A172 (cell line): ENCODE measurements around the gene TRPM5. TPM values are rescaled to one million over a fixed set of nuclear protein-coding genes. Genes with fewer than 3 reads are reported as not detected.

Experiments
- DNase-seq: peaks from one replicate; pipeline ENCODE4 v3.0.0-alpha.2; 2015; ENCODE audit warnings: low spot score
- total RNA-seq: library from RNA; depleted of rRNA; stranded (reverse); fragments of >200 nt; shearing (Covaris generic); gene quantifications from 2 replicates; pipeline ENCODE4 v1.2.3, GENCODE V29; 2014

Gene TRPM5
- total RNA-seq, 1 experiment from 2014 or later, result not detected

DNA sequence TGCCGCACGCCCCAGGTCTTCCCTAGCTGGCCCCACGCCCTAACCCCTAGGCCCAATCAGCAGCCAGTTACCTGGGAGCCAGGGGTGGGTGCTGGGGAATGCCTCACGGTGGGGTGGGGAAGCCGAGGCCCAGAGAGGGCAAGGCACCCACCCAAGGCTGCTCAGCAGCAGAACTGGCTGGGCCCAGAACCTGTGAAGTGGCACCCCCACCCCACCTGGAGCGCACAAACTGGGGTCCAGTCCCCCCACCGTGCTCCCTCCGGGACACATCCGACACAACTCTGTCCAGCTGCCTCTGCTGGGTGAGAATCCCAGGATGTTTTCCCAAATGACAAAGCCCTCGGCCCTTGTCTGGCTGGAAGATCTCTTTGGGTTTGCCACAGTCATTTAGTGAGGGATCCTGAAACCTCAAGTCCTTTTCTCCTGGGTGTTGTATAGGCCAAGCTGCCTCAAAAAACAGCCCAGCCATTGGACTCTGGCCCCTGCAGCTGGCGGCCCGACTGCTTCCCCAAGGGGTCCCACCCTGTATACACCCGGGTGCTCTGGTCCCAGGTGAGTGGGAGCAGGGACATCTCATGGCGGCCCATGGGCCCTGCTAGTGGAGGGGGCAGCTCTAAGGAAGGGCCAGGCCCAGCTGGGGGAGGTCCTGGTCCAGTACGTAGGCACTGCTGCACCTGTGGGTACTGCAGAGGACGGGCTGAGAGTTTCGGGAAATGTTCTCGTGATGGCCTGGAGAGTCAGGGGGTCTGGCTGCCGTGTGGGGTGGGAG lies 22.9 kb downstream of the TRPM5 start:
- DNase-seq, result no peak

DNA sequence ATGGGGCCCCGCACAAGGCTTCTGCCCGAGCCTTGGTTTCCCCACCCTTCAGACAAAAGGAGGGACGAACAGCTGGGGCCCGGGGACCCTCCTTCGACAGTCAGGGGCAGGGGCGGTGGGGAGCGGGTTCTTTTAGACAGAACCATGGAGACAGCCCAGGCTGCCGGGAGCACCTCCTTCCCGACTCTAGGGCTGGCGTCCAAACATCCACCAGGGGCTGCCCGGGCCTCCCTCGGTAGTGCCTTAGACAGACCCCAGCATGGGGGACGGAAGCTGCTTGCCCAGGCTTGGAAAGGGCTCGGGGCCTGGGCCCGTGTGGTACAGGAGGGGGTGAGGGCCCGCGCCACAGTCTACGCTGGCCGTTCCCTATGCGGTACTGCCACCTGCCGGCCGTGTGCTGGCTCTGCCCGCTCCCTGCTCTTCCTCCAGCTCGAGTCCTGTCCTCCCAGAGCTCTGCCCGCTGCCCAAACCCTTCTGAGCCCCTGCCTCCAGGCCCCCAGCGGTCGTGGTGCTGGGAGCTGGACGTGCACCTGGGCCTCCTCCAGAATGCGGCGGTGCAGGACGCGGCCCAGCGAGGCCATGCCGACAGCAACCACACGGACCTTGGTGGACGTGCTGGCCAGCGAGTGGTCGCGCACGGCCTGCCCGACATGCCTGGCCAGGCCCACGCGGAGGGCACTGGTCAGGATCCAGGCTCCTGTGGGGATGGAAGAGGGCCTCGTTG lies 23.6 kb downstream of the TRPM5 start:
- DNase-seq, result peak; percentile 77

DNA sequence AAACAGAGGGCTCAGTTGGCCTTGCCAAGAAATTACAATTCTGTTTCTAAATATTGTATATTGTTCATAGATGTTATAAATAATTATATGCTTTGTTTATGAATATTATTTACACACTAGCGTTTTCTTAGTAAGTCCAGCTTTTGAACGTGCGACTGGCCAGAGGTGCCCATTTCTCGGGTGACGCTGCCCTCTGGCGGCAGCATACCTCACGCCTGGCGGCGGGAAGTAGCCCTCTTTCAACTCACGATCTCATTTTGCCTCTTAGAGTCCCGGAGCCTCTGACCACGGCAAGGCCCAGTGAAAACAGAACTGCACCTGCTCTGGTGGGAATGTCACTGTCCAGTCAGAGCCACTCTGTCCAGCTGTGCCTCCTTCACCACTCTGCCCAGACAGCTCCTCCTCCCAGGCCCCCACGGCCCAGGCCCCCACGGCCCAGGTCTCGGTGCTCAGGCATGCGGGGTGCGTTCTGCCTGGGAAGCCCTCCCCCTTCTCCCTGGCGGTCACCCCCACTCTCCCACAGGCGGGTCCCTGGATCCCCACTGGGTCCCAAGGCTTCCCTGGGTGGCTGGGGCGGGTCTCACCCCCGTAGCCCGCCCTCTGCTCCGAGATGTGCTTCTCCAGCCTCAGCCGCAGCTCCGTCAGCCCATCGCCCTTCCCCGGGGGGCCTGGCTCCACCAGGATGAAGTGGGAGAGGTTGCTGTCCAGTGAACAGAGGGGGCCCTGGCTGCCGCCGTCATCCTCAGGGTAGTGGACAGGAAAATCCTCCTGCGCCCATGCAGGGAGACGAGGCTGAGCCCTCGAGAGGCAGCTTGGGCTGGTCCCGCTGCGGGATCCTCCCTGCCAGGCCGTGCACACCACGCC lies 24.4 kb downstream of the TRPM5 start:
- DNase-seq, result peak; percentile 75

DNA sequence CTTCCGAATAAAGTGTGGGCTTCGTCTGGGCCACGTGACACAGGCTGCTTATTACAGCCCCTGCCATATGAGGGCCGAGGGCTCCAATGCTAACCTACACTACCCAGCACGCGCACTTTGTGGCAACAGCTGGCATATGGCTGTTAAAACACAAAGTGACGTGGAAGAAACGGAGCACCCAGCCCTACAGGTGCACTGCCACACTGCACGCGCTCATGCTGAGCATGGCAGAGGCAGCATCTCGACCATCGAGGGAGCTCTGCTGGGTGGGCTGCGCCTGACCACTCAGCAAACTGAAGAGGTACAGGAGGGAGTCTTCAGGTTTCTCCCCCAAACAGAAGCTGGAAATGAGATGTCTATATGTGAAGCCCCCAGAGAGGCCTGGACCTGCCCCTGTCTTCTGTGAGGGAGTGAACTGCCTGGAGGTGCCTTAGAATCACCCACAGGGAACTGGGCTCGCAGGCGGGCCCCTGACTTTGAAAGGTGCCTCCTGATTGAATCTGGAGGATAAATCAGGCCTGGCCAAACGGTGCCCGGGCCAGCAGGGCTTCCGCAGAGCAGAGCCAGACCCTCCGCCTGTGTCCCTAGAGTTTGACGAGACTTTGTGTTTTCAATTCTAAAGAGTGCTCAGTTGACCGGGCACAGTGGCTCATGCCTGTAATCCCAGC lies 25.5 kb downstream of the TRPM5 start:
- no peak for DNase-seq

DNA sequence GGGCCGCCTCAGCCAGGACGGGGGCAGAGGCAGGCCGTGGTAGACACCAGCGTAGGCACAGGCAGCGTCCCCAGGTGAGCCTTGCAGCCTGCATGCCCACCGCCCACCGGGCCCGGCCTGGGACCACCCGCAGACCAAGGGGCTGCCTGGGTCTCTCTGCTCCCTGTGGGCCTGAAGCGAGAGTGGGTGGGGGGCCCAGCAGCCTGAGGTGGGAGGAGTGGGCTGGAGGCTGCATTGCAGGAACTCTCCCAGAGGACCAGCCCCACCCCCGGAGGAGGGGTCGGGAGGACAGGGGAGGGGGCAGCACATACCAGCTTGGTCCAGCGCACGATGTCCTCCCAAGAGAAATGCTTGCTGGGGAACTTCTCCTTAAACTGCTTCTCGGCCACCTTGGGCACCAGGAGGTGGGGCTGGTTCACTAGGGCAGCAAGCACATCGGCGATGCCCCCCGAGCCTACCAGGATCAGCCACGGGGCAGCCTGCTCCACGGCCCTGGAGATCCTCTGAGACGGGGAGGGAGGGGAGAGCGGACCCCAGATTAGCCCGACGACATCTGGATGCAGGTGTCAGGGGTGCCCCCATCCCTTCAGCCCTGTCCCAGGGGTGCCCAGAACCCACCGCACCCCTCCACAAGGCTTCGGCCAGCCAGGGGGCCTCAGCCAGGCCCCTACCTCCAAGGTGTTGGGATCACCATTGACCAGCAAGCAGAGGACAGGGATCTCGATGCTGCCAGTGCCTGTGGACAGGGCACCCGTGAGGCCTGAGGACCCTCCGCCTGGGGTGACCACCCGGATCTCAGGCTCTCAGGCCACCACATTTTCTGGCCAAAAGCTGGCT lies 26.2 kb downstream of the TRPM5 start:
- DNase-seq, result no peak

DNA sequence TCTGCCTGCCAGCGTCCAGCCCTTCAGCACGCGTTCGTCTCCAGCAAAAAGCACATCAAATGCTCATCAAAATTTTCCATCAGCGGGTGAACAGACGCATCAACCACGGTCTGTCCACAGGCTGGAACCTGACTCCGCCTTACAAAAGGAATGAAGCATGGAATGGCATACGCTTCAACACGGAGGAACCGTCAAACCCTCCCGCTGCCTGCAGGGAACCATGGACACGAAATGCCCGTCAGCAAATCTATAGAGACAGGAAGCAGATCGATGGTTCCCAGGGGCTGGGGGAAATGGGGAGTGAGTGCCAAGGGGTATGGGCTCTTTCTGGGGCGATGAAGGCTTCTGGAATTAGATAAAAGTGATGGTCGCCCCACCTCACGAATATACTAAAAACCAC lies 27.5 kb downstream of the TRPM5 start:
- DNase-seq, result no peak

DNA sequence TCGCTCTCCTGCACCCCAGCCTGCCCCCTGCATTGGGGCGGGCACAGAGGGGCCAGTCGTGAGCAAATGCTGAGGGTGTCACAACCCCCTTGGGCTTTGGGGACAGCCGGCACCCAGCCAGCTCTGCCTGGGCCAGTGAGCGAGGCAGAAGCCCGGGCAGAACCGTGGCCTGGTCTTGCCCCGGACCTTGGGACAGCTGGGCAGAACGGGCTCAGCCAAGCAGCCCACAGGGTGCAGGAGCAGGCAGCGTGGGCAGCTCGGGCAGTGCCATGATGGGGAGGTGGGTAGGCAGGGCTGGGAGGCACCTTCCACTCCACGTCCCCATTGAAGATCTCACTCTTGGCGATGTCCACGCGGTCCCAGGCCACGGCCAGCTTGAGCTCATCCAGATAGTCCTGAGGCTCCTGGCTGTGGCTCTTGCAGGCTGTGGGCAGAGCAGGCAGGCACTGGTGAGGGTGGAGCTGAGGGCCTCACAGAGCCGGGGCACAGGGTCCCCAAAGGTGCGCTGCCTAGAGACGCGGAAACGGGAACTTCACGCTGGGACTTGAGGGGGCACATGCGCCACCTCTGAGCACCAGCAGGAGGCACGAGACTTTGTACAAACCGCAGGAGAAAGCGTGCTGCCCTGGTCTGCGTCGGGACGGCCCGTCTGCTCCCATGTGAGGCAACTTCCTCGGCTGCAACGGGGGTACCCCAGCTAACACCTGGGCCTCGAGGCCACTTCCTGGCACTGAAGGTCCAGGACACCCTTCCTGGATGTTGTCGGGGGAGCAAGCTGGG lies 28.5 kb downstream of the TRPM5 start:
- DNase-seq, result no peak

DNA sequence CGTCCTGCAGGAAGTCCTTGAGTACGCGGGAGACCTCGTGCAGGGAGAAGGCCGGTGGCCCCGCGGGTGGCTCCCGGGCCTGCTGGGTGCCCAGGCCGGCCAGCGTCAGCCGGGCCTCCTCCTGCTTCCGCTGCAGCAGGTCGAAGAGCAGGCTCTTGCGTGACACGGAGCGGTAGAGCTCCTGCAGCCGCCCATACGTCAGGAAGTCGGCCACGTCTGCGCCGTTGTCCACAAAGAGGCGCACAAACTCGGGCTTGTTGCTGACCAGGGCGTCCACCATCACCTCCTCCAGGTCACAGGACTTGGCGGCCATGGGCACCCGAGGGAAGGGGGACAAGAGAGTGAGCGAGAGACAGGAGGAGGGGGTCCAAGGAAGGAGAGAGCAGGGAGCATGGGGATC lies 29.1 kb downstream of the TRPM5 start:
- no peak for DNase-seq

DNA sequence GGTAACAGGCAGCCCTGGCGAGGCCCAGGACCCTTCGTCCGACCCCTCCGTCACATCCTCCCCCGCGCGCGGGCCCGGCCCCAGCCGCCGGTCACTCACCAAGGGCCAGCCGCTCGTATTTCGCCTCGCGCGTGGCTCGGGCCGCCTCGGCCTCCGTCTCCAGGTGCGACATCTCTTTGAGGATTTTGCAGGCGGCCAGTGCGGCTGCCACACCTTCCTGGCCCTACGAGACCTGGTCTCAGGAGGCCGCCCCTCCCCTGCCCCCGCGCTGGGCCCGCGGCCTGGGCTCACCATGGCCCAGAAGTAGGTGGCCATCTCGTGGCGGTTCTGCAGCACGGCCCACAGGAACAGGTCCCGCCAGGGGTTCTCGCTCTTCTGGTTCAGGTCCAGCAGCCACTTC lies 29.7 kb downstream of the TRPM5 start:
- DNase-seq, result no peak

DNA sequence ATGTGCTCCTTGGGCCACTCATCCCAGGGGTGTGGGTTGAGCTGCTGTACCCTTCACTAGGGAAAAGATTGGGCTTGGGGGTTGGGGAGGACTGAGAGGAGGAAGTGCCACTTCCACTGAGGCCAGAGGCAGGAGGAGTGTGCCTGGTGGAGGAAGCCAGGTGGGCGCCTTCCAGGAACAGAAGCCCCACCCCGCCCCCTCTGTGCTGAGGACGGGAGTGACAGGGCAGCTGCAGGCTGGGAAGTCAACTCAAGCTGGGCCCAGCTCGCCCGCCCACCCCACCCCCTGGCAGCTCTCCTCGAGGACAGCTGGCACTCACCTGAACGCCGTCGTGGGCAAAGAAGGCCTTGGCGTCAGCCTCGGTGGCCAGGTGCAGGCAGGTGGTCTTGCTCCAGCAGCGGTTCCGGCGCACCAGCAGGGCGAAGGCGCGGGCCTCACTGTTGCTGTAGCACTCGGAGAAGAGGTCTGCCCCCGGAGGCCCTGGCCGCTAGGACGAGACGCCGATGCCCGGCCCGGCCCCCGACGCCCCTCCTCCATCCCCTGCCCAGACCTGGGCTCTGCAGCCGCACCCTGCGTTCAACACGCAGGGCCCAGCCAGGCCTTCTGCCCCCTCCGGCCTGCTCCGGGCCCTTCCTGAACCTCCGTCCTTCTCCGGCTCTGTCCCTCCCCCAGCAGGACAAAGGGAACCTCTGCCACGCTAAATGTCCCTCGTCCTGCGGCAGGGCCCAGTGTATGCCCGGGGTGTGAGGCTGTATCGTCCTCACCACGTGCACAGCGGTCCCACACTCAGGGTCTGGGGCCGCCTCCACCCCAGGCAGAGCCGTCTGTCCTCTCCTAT lies 30.4 kb downstream of the TRPM5 start:
- no peak for DNase-seq

DNA sequence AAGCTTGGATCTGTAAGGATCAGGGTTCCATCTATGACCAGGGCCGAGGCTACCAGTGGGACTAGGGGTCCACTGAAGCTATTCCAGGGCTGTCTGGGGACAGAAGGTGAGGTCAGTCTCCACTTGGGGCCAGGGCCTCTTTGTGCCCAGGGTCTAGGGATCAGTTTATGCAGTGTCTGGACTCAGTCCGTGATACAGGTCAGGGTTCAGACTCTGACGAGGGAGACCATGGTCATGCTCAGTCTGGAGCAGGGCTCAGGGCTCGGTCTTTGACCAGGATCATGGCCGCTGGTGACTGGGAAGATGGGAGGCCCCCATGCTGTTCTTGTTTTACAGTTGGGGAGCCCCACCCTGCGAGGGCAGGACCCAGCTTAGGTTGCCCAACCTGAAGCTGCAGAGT lies 32.0 kb downstream of the TRPM5 start:
- DNase-seq, result no peak

DNA sequence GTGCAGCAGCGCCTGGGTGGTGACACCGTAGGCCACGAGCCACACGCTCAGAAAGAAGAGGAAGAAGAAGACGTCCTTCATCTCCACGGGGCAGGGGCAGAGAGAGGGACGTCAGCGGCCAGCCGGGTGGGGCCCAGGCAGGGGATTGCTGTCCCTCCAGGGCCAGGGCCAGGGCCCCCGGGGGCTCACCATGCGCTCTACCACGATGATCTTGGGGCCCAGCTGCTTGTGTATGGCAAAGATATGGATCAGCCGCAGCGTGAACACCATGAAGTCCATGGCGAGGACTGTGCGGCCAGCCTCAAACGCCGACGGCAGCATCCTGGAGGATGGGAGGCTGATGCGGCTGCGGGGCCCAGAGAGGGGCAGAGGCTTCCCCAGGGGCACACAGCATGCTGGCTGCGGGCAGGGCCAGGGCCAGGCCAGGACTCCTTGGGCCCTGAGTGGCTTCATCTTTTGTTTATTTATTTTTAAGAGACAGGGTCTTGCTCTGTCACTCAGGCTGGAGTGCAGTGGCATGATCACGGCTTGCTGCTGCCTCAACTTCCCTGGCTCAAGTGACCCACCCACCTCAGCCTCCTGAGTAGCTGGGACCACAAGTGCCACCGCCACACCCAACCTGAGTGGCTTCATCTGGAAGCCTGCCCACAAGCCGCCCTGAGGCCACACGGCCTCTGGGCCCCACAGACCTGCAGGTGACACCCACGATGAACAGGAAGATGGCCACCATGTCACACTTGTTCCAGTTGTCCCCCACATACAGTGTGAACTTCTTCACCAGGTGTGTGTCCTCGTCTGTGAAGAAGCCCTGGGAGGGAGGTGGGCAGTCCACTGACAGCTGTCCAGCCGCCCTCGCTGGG lies 32.6 kb downstream of the TRPM5 start:
- no peak for DNase-seq

DNA sequence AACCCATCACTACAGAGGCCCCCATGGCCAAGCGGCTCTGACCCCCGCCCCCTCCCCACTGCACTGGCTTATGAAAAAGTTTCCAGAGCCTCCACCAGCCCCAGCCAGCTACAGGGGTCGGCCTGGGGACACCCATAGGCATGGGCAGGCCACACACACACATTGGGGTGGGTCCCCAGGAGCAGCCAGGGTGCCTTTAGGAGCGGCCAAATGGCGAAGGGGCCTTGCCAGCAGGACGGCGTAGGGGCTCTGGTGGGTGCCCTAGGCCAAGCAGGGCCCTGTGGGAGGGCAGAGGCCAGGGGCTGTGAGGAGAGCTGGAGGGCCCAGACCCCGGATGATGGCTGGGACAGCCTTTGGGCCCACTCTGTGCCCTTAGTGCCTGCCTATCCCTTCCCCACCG lies 33.7 kb downstream of the TRPM5 start:
- DNase-seq, result no peak

DNA sequence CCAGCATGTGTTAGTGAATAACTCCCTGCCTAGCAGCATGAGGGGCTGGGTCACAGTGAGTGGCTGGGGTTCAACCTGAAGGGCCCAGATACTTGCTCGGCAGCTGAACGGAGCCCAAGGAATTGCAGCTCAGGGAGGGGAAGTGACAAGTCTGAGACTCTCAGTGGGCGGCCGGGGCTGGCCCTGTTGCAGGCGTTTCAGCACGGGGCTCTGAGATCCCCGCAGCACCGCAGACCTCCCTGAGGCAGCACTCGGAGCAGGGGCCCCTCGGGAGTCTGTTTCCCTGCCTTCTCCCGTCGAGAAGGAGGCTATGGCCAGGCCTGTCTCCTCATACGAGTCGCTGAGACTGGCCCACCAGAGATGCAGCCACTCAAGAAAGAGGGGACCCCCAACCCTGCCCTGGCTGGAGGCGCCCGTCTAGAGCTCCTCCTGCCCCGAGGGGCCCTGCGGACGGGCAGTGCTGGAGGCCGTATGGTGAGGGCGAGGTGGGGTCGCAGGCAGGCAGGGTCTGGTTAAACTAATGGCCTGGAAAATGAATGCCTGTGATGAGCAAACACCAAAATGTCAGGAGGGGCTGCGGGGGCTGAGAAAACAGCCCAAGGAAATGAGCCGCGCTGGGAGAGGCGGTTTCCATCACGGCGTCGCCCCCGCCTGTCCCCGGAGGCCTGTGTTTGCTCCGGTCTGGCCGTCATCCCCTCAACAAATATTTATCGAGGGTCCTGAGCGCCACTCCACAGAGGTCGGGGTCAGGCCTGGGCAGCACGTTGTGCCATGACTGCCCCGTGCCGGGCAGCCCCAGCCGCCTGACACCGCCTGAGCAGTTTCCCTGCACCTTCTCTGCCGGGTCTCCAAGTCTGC lies 34.5 kb downstream of the TRPM5 start:
- DNase-seq, result no peak

DNA sequence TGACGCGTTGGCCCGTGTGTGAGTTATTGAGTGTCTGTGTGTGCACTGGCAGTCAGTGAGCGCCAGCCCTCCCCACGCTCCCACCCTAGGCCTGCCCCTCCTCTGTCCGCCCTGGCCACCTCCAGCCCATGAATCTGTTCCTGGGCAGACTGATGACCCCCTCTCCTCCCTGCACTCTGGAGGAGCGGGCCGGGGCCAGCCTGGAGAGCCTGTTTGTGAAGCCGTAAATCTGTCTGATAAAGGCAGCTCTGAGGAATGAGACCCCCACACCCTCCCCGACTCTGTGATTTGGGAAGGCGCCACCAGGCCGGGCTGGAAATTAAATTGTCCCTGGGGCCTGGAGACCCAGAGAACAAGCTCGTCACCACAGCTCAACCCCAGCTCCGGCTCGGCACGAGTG lies 35.2 kb downstream of the TRPM5 start:
- no peak for DNase-seq

DNA sequence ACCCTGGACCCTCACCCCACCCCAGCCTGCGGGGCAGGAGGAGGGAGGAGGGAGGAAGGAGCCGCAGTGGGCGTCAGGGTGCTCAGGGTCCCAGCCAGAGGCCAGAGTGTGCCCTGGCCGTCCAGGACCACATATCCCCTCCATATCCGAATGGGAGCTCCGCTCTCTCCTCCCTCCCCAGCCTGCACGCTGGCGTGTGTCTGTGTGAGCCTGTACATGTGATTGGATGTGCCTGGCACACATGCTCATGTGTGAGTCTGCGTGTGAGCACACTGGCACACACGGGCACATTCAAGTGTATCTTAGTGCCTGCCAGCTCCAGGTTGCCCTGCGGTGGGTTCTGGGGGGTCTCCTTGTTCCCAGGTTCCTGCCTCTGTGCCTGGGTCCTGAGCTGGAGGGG lies 35.6 kb downstream of the TRPM5 start:
- no peak for DNase-seq

DNA sequence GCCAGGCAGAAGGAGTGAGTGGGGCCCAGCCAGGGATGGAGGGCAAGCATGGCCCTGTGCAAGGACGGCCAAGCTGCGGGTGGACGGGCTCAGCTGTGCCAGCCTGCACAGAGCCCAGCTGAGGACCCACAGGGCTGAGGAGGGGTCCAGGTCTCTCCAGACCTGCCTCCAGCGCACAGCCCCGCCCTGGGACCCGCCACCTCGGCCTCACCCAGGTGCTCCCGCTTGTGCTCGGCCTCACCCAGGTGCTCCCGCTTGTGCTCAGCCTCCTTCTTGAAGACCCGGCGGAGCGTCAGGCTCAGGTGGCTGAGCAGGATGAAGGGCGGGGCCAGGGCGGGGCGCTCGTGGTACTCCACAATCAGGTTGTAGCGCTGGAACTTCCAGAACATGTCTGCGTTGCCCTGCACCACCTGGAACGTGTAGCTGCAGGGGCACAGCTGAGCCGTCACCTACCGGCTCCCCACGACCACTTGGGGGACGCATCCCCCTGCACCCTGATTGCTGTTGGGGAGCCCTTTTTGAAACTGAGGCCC lies 37.4 kb downstream of the TRPM5 start:
- no peak for DNase-seq
